ENCODE results near the gene CCNB3. TPM values are rescaled to one million over a fixed set of nuclear protein-coding genes. Genes with fewer than 3 reads are reported as not detected.

The CCNB3 gene
- total RNA-seq, 1 donor from 2014 or later, result 0.20 TPM

DNA sequence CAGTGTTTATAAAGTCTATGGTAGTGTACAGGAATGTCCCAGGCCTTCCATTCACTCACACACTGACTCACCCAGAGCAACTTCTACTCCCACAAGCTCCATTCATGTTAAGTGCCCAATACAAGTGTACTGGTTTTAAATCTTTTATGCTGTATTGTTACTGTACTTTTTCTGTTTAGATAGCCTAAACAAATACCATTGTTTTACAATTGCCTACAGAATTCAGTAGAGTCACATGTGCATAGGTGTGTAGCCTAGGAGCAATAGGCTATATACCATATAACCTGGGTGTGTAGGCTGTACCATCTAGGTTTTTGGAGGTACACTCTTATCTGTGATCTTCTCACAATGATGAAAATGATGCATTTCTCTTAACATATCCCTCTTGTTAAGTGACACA is 139.4 kb downstream of the CCNB3 start:
- DNase-seq (ENCODE audit: low read depth), result no peak

- no peak for DNase-seq (ENCODE audit: low read depth)
Observed at GRCh38 chrX:50372966-50373365, 168.4 kb downstream of the CCNB3 start.

DNA sequence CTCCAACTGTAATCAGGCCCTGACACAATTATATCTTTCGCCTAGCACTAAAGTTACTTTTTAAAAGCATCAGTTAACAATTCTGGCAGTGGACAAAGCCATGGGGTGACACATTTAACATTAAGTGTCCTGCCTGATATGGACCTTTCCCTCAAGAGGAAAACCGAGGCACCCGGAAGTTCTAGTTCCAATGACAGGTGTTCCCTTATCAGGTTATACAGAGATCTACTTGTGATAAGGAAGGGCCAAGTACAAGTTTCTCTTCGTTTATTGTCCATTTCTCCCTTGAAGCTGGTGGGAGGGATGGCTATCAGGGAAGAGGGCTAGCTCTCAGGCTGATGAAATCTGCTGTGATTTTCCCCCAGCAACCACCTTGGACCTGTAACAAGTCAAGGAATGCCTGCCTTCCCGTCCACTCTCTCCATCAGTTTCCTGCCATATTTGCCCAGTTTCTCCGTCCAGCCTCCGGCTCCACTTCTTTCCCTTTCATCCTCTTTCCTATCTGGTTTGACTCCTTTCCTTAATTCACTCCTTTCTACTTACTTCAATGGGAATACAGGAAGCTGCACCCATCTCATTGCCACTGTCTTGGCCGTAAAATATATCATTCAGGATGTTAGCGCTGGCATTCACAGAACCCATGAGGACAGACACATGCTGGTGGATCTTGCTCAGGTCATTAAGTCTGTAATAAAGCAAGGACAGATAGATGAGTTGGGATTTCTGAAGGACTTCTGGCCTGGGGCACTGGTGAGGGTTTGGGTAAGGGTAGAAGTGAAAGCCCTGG is 171.1 kb downstream of the CCNB3 start:
- no peak for DNase-seq (ENCODE audit: low read depth)

GRCh38 chrX:50381729-50382415 is 177.3 kb downstream of the CCNB3 start:
- DNase-seq (ENCODE audit: low read depth), result no peak

GRCh38 chrX:50386520-50386919 is 182.0 kb downstream of the CCNB3 start:
- DNase-seq (ENCODE audit: low read depth), result no peak

GRCh38 chrX:50393902-50394301 is 189.3 kb downstream of the CCNB3 start:
- DNase-seq (ENCODE audit: low read depth), result no peak

Other genes with a start within 250 kb of the CCNB3 start
- gene AKAP4, start 3.8 kb upstream of the CCNB3 start, total RNA-seq, result not detected in 2 replicates

Measured in renal cortical epithelial cell (primary cell).